K562 (cell line): ENCODE data around the gene PCK1. TPM values are rescaled to one million over a fixed set of nuclear protein-coding genes. Genes with fewer than 3 reads are reported as not detected.

Experiments
- CREB1 ChIP-seq, 2 experiments: sonication (generic) in 1 of 2; formaldehyde crosslinking in 1 of 2; IDR thresholded peaks; 2 replicates each; pipeline versions ENCODE4 v1.6.1 to v1.8.0; 2012 to 2022; ENCODE audit warnings: inconsistent platforms in 1 of 2, mild to moderate bottlenecking in 1 of 2, missing genetic modification reagents in 1 of 2, moderate library complexity in 1 of 2
- DMBX1 ChIP-seq: fragments of 250-450 bp; sonication (Bioruptor Pico); IDR thresholded peaks from 2 replicates; pipeline ENCODE4 v1.8.0; 2022; ENCODE audit warnings: inconsistent platforms, mild to moderate bottlenecking, moderate library complexity, borderline replicate concordance
- EP300 ChIP-seq: IDR thresholded peaks from 2 replicates; pipeline ENCODE4 v1.6.1; 2012; ENCODE audit warnings: low read length, improper control_type of control experiment
- ERF ChIP-seq: fragments of 450-650 bp; formaldehyde crosslinking; IDR thresholded peaks from 2 replicates; pipeline ENCODE4 v1.4.0; 2020; ENCODE audit warnings: mild to moderate bottlenecking, mixed read lengths
- ETV6 ChIP-seq, 3 experiments: fragments of 150-350 bp in 1 of 3; sonication (generic) in 1 of 3; formaldehyde crosslinking in 1 of 3; IDR thresholded peaks; 2 replicates each; pipeline versions ENCODE4 v1.6.1 to v1.8.0; 2014 to 2022; ENCODE audit warnings: borderline replicate concordance in 2 of 3, low read depth in 2 of 3, antibody characterized with exemption in 1 of 3, low read length in 1 of 3, mild to moderate bottlenecking in 1 of 3, missing genetic modification reagents in 1 of 3
- JUN ChIP-seq, 2 experiments: sonication (generic) in 1 of 2; formaldehyde crosslinking in 1 of 2; IDR thresholded peaks; 2 replicates each; pipeline versions ENCODE4 v1.6.1 to v1.8.0; 2012 to 2022; ENCODE audit warnings: borderline replicate concordance in 2 of 2, mild to moderate bottlenecking in 2 of 2, improper control_type of control experiment in 1 of 2, low read depth in 1 of 2, low read length in 1 of 2, missing genetic modification reagents in 1 of 2
- MCM2 ChIP-seq: fragments of 450-650 bp; IDR thresholded peaks from 2 replicates; pipeline ENCODE4 v1.6.1; 2017; ENCODE audit warnings: low read depth, mild to moderate bottlenecking
- MCM5 ChIP-seq: fragments of 450-650 bp; IDR thresholded peaks from 2 replicates; pipeline ENCODE4 v1.6.1; 2016; ENCODE audit warnings: low read depth
- RHOXF2B ChIP-seq: fragments of 250-450 bp; sonication (Bioruptor Pico); conservative IDR thresholded peaks from 2 replicates; pipeline ENCODE4 v1.5.1; 2021
- SOX6 ChIP-seq: fragments of 450-650 bp; IDR thresholded peaks from 2 replicates; pipeline ENCODE4 v1.6.1; 2014; ENCODE audit warnings: mild to moderate bottlenecking
- TBP ChIP-seq: optimal IDR thresholded peaks from 2 replicates; pipeline ENCODE3; 2011; ENCODE audit warnings: low read depth, low read length, improper control_type of control experiment
- TRIM24 ChIP-seq, 2 experiments: fragments of 450-650 bp; IDR thresholded peaks; 2 replicates each; pipeline ENCODE4 v1.6.1; 2016
- ZFP36 ChIP-seq: fragments of 150-350 bp; IDR thresholded peaks from 2 replicates; pipeline ENCODE4 v1.6.1; 2018; ENCODE audit warnings: low read length, low read depth; ENCODE audit not compliant: partially characterized antibody
- polyA plus RNA-seq, 8 experiments: library from polyadenylated mRNA; depleted of rRNA in 4 of 8; stranded (reverse) in 5 of 8; unstranded in 3 of 8; fragments of >200 nt; fragmentation: Nextera tagmentation in 2 of 8; fragmentation: Illumina TruSeq in 1 of 8; extraction: Ambion mirVana in 2 of 8; extraction: Trizol in 1 of 8; gene quantifications; 2 replicates each; pipeline versions ENCODE4 v1.2.1 to v1.2.3, GENCODE V29; 2011 to 2014; ENCODE audit warnings: inconsistent platforms in 1 of 8, missing spikeins in 1 of 8
- total RNA-seq, 7 experiments: library from RNA; depleted of rRNA in 6 of 7; stranded (reverse); fragments of >200 nt in 6 of 7; fragmentation: Illumina TruSeq in 2 of 7; extraction: Trizol in 2 of 7; gene quantifications; 2 replicates each; pipeline versions ENCODE4 v1.2.1 to v1.2.3, GENCODE V29; 2011 to 2021; ENCODE audit warnings: low replicate concordance in 1 of 7
- TF ChIP-seq, protein P1 (sequence below), 2 experiments: fragments of 450-650 bp in 1 of 2; sonication (generic) in 1 of 2; formaldehyde crosslinking in 1 of 2; IDR thresholded peaks in 1 of 2; conservative IDR thresholded peaks in 1 of 2; 2 replicates each; pipeline versions ENCODE4 v1.6.1 to v1.8.1; 2016 to 2023; ENCODE audit warnings: mild to moderate bottlenecking in 2 of 2, moderate library complexity in 2 of 2, inconsistent platforms in 1 of 2, missing genetic modification reagents in 1 of 2
- TF ChIP-seq, protein P2 (sequence below): fragments of 250-450 bp; sonication (Bioruptor Pico); IDR thresholded peaks from 2 replicates; pipeline ENCODE4 v1.8.0; 2021; ENCODE audit warnings: mild to moderate bottlenecking, moderate library complexity
- TF ChIP-seq, protein P3 (sequence below): fragments of 450-650 bp; formaldehyde crosslinking; IDR thresholded peaks from 2 replicates; pipeline ENCODE4 v1.4.0; 2020; ENCODE audit warnings: mild to moderate bottlenecking, moderate library complexity
- TF ChIP-seq, protein P4 (sequence below): fragments of 200-800 bp; sonication (Bioruptor generic); IDR thresholded peaks from 2 replicates; pipeline ENCODE4 v1.6.1; 2017; ENCODE audit warnings: missing genetic modification characterization, missing compliant biosample characterization
- TF ChIP-seq, protein P5 (sequence below), 2 experiments: fragments of 200-800 bp in 1 of 2; sonication (Bioruptor generic) in 1 of 2; sonication (generic) in 1 of 2; formaldehyde crosslinking in 1 of 2; IDR thresholded peaks in 1 of 2; conservative IDR thresholded peaks in 1 of 2; 2 replicates each; pipeline versions ENCODE4 v1.5.0 to v1.6.1; 2016 to 2020; ENCODE audit warnings: missing compliant biosample characterization in 1 of 2, missing genetic modification characterization in 1 of 2, missing genetic modification reagents in 1 of 2

PCK1 gene
- total and polyA plus RNA-seq, 9 of the 15 experiments (the other 6 are each of a cell fraction or from before 2014, with no cell fraction given): 0.05 to 0.73 (median 0.15) TPM

DNA sequence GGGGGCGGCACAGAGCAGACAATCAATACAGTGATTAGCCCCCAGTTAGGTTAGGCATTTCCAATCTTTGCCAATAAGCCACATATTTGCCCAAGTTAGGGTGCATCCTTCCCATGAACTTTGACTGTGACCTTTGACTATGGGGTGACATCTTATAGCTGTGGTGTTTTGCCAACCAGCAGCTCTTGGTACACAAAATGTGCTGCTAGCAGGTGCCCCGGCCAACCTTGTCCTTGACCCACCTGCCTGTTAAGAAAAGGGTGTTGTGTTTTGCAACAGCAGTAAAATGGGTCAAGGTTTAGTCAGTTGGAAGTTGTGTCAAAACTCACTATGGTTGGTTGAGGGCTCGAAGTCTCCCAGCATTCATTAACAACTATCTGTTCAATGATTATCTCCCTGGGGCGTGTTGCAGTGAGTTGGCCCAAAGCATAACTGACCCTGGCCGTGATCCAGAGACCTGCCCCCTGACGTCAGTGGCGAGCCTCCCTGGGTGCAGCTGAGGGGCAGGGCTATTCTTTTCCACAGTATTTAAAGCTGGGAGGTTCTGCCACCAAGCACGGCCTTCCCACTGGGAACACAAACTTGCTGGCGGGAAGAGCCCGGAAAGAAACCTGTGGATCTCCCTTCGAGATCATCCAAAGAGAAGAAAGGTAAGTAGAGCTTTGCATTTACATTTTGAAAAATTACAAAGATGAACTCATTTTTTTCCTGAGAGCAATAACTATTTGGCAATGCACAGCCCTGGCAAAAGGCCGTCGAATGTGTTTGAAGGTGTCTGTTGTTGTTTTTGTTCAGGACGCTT is at the start of gene PCK1 (continued):
- TF ChIP-seq, protein P1, sequence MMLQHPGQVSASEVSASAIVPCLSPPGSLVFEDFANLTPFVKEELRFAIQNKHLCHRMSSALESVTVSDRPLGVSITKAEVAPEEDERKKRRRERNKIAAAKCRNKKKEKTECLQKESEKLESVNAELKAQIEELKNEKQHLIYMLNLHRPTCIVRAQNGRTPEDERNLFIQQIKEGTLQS (IDR thresholded peaks at IDR 0.05): peak; percentile 53; the same call in 1 of the 2 replicates
- TF ChIP-seq, protein P1 (CRISPR knock-in tag; conservative IDR thresholded peaks at IDR 0.05): peak; percentile 79
- peak in 1 of 2 experiments; percentile 45; a peak in 1 of 4 replicates for TF ChIP-seq TRIM24 (IDR thresholded peaks at IDR 0.05)
- no peak for TF ChIP-seq MCM2
- TF ChIP-seq ZFP36: no peak
- TF ChIP-seq, protein P2, sequence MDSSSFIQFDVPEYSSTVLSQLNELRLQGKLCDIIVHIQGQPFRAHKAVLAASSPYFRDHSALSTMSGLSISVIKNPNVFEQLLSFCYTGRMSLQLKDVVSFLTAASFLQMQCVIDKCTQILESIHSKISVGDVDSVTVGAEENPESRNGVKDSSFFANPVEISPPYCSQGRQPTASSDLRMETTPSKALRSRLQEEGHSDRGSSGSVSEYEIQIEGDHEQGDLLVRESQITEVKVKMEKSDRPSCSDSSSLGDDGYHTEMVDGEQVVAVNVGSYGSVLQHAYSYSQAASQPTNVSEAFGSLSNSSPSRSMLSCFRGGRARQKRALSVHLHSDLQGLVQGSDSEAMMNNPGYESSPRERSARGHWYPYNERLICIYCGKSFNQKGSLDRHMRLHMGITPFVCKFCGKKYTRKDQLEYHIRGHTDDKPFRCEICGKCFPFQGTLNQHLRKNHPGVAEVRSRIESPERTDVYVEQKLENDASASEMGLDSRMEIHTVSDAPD: no peak
- TF ChIP-seq, protein P3, sequence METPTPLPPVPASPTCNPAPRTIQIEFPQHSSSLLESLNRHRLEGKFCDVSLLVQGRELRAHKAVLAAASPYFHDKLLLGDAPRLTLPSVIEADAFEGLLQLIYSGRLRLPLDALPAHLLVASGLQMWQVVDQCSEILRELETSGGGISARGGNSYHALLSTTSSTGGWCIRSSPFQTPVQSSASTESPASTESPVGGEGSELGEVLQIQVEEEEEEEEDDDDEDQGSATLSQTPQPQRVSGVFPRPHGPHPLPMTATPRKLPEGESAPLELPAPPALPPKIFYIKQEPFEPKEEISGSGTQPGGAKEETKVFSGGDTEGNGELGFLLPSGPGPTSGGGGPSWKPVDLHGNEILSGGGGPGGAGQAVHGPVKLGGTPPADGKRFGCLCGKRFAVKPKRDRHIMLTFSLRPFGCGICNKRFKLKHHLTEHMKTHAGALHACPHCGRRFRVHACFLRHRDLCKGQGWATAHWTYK (CRISPR knock-in tag): peak; percentile 60; the same call in 1 of the 2 replicates
- TF ChIP-seq, protein P4, sequence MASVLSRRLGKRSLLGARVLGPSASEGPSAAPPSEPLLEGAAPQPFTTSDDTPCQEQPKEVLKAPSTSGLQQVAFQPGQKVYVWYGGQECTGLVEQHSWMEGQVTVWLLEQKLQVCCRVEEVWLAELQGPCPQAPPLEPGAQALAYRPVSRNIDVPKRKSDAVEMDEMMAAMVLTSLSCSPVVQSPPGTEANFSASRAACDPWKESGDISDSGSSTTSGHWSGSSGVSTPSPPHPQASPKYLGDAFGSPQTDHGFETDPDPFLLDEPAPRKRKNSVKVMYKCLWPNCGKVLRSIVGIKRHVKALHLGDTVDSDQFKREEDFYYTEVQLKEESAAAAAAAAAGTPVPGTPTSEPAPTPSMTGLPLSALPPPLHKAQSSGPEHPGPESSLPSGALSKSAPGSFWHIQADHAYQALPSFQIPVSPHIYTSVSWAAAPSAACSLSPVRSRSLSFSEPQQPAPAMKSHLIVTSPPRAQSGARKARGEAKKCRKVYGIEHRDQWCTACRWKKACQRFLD: peak; percentile 87
- peak; percentile 60; the same call in 1 of the 2 replicates for TF ChIP-seq SOX6
- no peak for TF ChIP-seq ETV6 (IDR thresholded peaks at IDR 0.05; ENCODE audit: borderline replicate concordance in 1 of 2, low read depth in 2 of 2, low read length in 1 of 2)
- no peak for TF ChIP-seq ETV6 (CRISPR knock-in tag; IDR thresholded peaks at IDR 0.05; ENCODE audit: borderline replicate concordance)
- TF ChIP-seq, protein P5, sequence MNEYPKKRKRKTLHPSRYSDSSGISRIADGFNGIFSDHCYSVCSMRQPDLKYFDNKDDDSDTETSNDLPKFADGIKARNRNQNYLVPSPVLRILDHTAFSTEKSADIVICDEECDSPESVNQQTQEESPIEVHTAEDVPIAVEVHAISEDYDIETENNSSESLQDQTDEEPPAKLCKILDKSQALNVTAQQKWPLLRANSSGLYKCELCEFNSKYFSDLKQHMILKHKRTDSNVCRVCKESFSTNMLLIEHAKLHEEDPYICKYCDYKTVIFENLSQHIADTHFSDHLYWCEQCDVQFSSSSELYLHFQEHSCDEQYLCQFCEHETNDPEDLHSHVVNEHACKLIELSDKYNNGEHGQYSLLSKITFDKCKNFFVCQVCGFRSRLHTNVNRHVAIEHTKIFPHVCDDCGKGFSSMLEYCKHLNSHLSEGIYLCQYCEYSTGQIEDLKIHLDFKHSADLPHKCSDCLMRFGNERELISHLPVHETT (CRISPR knock-in tag; conservative IDR thresholded peaks at IDR 0.05 in 1 of 2, IDR thresholded peaks at IDR 0.05 in 1 of 2): peak in 1 of 2 experiments; percentile 85; a peak in 2 of 4 replicates
- TF ChIP-seq EP300: peak; percentile 90
- peak; percentile 59; the same call in 1 of the 2 replicates for TF ChIP-seq JUN (IDR thresholded peaks at IDR 0.05; ENCODE audit: borderline replicate concordance, low read depth, low read length)
- TF ChIP-seq JUN (CRISPR knock-in tag; IDR thresholded peaks at IDR 0.05; ENCODE audit: borderline replicate concordance): no peak
- peak; percentile 41 for TF ChIP-seq TBP
- TF ChIP-seq RHOXF2B: no peak
- TF ChIP-seq MCM5: no peak
- TF ChIP-seq ERF (CRISPR knock-in tag): peak; percentile 64; the same call in 1 of the 2 replicates
- peak; percentile 64 for TF ChIP-seq CREB1 (IDR thresholded peaks at IDR 0.05)
- TF ChIP-seq CREB1 (CRISPR knock-in tag; IDR thresholded peaks at IDR 0.05): peak; percentile 64; the same call in 1 of the 2 replicates
- TF ChIP-seq DMBX1: 0 out of 2 replicates have a peak, but pooled peaks have one; percentile 16
